Kidney epithelial cell (primary cell): ENCODE data around the gene FNDC11. TPM values are rescaled to one million over a fixed set of nuclear protein-coding genes. Genes with fewer than 3 reads are reported as not detected.

Source experiments
- DNase-seq: peaks from one replicate; pipeline ENCODE4 v3.0.0-alpha.2; 2010; ENCODE audit warnings: low read depth
- H3K27me3 ChIP-seq: 2 replicates; pipeline ENCODE4 v1.6.0; 2011; ENCODE audit warnings: low read length; ENCODE audit not compliant: control insufficient read depth, insufficient read depth
- H3K36me3 ChIP-seq: 2 replicates; pipeline ENCODE4 v1.5.1; 2011; ENCODE audit warnings: low read length; ENCODE audit not compliant: control insufficient read depth, insufficient read depth
- H3K4me3 ChIP-seq: 2 replicates; pipeline ENCODE4 v1.5.1; 2011; ENCODE audit warnings: low read depth, mild to moderate bottlenecking, control low read depth, low read length
- total RNA-seq: library from RNA; depleted of rRNA; stranded (reverse); fragments of >200 nt; gene quantifications from 2 replicates; pipeline ENCODE4 v1.2.3, GENCODE V29; 2015
- TF ChIP-seq, protein P1 (sequence below): IDR thresholded peaks from 2 replicates; pipeline ENCODE4 v1.5.1; 2011; ENCODE audit warnings: mild to moderate bottlenecking, moderate library complexity, low read length, control low read depth, inconsistent platforms; ENCODE audit not compliant: insufficient read depth, poor library complexity, severe bottlenecking

Gene FNDC11, protein sequence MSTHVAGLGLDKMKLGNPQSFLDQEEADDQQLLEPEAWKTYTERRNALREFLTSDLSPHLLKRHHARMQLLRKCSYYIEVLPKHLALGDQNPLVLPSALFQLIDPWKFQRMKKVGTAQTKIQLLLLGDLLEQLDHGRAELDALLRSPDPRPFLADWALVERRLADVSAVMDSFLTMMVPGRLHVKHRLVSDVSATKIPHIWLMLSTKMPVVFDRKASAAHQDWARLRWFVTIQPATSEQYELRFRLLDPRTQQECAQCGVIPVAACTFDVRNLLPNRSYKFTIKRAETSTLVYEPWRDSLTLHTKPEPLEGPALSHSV
- 0.68 and 1.1 TPM in 2 replicates for total RNA-seq

DNA sequence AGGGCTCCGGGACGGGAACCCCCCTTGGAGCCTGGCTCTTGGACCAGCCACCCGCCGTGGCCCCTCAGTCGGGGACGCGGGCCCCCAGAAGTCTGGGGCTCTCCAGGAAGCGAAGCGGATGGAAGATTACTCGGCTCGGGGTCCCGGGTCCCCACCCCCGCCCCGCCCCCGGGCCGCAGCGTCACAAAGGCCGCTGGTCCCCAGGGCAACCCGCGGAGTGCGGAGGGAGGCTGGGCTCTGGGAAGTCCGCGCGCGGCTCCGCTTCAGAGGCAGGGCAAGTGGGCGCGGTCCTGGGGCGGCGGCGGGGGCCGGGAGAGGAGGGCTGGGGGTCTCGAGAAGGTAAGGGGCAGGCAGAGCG, at the start of gene FNDC11:
FNDC11 (plus strand) TSS at position 227 of the 358 bp plus-strand sequence. CDS start 1,505 bp downstream, outside the sequence.
- no peak for DNase-seq
- no peaks in the 10 kb centered on the region for H3K36me3 ChIP-seq
- peaks cover 19% of the 10 kb centered on the region for H3K27me3 ChIP-seq
- H3K4me3 ChIP-seq = peak within 1 kb of the TSS; percentile 53
- TF ChIP-seq, protein P1, sequence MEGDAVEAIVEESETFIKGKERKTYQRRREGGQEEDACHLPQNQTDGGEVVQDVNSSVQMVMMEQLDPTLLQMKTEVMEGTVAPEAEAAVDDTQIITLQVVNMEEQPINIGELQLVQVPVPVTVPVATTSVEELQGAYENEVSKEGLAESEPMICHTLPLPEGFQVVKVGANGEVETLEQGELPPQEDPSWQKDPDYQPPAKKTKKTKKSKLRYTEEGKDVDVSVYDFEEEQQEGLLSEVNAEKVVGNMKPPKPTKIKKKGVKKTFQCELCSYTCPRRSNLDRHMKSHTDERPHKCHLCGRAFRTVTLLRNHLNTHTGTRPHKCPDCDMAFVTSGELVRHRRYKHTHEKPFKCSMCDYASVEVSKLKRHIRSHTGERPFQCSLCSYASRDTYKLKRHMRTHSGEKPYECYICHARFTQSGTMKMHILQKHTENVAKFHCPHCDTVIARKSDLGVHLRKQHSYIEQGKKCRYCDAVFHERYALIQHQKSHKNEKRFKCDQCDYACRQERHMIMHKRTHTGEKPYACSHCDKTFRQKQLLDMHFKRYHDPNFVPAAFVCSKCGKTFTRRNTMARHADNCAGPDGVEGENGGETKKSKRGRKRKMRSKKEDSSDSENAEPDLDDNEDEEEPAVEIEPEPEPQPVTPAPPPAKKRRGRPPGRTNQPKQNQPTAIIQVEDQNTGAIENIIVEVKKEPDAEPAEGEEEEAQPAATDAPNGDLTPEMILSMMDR = no peak

DNA sequence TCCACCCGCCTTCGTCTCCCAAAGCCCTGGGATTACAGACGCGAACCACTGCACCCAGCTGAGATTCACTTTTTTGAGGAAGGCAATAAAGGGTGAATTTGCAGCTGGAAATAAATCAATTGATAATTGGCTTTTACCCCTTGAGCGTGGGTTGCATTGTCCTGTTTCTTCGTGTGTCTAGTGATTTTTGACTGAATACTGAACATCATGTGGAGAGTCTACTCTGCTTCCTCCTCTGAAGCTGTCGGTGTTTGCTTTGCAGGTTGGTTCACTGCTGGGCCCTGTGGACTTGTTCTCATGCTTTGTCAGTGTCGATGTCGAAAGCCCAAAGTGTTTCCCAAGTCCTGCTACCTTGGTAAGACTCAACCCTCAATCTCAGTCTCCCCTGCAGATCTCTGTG, 49.3 kb upstream of the FNDC11 start:
- TF ChIP-seq, protein P1 = no peak
- H3K27me3 ChIP-seq = peaks cover 38% of the 10 kb centered on the region
- no peak overlapping the region for H3K4me3 ChIP-seq
- DNase-seq = no peak
- no peaks in the 10 kb centered on the region for H3K36me3 ChIP-seq

DNA sequence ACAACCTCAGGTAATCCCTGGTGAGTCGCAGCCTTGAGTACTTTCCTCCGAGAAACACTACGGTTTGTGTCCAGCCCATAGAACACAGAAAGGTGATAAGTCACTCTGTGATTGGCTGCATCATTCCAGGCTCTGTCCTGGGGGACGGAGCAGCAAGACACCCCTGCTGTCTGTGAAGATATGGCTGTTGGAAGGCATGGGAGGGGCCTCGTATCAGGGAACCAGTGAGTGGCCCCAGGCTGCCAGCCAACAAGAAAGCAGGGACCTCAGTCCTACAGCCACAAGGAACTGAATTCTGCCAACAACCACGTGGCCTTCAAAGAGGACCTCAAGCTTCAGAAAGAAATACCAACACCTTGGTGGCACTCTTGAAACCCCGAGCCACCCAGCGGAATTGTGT, 48.7 kb upstream of the FNDC11 start:
- no peak overlapping the region for H3K4me3 ChIP-seq
- no peak for DNase-seq
- TF ChIP-seq, protein P1 = no peak
- peaks cover 32% of the 10 kb centered on the region for H3K27me3 ChIP-seq
- no peaks in the 10 kb centered on the region for H3K36me3 ChIP-seq

DNA sequence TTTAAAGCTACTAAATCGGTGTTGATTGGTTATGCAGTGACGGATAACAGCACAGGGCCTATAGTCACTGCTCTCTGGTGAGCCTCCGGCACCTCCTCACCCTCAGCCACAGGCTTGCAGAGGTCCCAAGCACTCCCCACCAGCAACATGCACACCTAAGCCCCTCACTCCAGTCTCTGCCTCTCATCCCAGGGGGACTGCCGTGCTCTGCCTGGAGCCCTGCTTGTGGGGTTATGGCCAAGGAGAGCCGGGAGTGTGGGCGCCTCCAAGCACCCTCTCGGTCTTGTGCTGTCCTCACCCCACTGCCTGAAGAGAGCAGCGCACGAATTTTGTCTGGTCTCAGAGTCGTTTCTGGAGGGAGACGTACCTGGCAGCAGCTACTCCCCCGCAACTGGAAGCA, 48.2 kb upstream of the FNDC11 start:
- no peak for DNase-seq
- H3K4me3 ChIP-seq = no peak overlapping the region
- H3K36me3 ChIP-seq = no peaks in the 10 kb centered on the region
- peaks cover 30% of the 10 kb centered on the region for H3K27me3 ChIP-seq
- TF ChIP-seq, protein P1 = no peak

DNA sequence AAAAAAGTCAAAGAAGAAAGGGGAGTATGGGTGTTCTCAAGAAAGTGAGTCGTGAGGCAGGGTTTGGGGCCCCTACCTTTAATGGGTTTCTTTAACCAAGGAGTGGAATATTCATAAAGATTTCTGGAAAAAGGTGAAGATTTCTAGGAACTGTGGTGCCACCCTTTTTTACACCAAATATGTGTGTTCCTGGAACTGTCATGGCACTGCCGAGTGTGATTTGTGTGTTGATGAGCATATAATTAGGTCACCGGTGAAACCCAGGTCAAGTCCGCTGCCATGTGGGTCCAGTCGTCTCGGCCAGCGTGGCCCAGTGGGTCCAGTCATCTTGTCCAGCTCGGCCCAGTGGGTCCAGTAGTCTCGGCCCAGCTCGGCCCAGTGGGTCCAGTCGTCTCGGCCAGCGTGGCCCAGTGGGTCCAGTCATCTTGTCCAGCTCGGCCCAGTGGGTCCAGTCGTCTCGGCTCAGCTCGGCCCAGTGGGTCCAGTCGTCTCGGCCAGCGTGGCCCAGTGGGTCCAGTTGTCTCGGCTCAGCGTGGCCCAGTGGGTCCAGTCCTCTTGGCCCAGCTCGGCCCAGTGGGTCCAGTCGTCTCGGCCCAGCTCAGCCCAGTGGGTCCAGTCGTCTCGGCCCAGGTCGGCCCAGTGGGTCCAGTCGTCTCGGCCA, 46.7 kb upstream of the FNDC11 start:
- TF ChIP-seq, protein P1 = no peak
- no peak for DNase-seq

More for the DNA sequence above, 46.7 kb upstream of the FNDC11 start:
- H3K36me3 ChIP-seq = no peaks in the 10 kb centered on the region
- peaks cover 23% of the 10 kb centered on the region for H3K27me3 ChIP-seq
- H3K4me3 ChIP-seq = no peak overlapping the region
